Suppressor macrophage treated with lipopolysaccharide for 4 hours (primary cell): ENCODE measurements around the gene NAA35.

Experiments used
- DNase-seq: peaks from one replicate; pipeline ENCODE4 v3.0.0-alpha.2; 2020

NAA35 gene

DNA sequence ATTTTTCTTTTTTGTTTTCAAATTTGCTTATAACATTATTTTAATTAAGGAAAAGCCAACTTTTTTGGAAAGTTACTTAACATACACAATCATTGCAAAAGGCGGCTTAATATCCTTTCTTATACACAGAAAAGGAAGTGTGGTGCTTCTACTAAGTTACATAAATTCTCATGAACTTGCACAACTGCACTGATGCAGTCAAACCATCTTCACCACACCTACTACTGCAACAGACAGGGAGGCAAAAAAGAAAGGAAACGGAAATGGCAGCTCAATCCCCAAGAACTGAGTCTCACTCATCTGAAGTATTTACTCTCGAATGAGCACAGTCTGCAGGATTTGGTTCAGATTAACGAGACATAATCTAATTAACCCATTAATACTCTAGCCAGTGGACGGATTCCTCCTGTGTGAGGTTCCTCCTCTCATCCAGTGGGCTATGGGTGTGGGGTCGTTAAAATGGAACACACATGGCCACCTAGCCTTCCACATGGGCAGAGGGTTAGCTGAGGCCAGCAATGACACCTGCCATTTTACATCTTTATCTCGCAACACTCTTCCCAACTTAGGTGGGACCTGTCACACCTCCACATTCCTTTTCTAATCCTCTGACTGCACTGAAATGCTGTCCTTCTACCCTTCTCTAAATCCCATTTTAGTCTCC is 128.4 kb downstream of the NAA35 start:
- peak; percentile 76 for DNase-seq
